ENCODE results near the gene PIH1D1.
A peak's percentile ranks its signal among the peaks of the same experiment; 100 is the strongest.

DNA sequence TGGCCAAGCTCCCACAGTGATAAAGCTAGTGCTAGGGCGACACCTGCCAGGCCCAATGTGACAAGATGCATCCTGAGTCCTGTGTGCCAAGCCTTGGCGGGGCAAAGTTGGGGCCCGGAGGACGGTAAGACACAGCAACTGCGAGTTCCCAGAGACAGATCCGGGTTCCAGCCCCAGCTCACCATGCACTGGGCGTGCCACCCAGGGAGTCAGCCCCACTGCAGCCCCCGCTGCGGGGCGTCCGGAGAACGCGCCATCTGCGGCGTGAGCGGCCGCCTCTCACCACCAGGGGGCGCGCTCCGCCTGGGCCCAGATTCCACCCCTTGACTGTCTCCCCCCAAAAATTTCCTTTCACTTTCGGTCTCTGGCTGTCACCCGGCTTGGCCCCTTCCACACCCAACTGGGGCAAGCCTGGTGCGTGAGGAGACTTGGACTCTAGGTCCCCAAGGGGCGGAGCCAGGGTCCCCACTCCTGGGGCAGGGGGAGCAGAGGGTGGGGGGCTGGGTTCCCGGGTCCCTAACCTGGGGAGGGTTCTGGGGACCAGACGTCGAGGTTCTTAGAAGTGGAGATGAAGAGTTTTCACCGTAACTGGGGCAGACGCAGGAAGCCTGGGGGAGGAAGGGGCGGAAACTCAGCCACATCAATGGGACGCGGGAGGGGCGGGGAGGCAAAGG, 22.4 kb upstream of the PIH1D1 start, which contains the start of gene FLT3LG:
- TF ChIP-seq CTCF (IDR thresholded peaks at IDR 0.05), result peak in 1 of 3 donors; percentile 87
- no peak for TF ChIP-seq POLR2A (IDR thresholded peaks at IDR 0.05)
